H9 (cell line): ENCODE measurements around the gene ST6GALNAC2. TPM values are rescaled to one million over a fixed set of nuclear protein-coding genes. Genes with fewer than 3 reads are reported as not detected.

Experiments
- DNase-seq: peaks from one replicate; pipeline ENCODE4 v3.0.0-alpha.2; 2017
- H2AFZ ChIP-seq: one replicate; pipeline ENCODE4 v1.6.1; 2013; ENCODE audit warnings: mild to moderate bottlenecking, low read length, control low read depth, moderate library complexity
- H2AK5ac ChIP-seq: 2 replicates; pipeline ENCODE4 v1.6.1; 2013; ENCODE audit warnings: low read length, control low read depth, mixed read lengths; ENCODE audit not compliant: insufficient read length
- H2BK120ac ChIP-seq: one replicate; pipeline ENCODE4 v1.6.1; 2013; ENCODE audit warnings: low read depth, mild to moderate bottlenecking, low read length, control low read depth, inconsistent platforms; ENCODE audit not compliant: poor library complexity, severe bottlenecking
- H2BK12ac ChIP-seq: 2 replicates; pipeline ENCODE4 v1.6.1; 2013; ENCODE audit warnings: low read length, control low read depth, mixed read lengths, low read depth; ENCODE audit not compliant: insufficient read length
- H2BK15ac ChIP-seq: 2 replicates; pipeline ENCODE4 v1.6.1; 2013; ENCODE audit warnings: low read depth, low read length, control low read depth
- H2BK20ac ChIP-seq: one replicate; pipeline ENCODE4 v1.6.1; 2013; ENCODE audit warnings: low read depth, mild to moderate bottlenecking, low read length, control low read depth, inconsistent platforms; ENCODE audit not compliant: poor library complexity, severe bottlenecking
- H2BK5ac ChIP-seq: 2 replicates; pipeline ENCODE4 v1.6.1; 2013; ENCODE audit warnings: low read length, control low read depth, mixed read lengths; ENCODE audit not compliant: insufficient read length
- H3K14ac ChIP-seq: 2 replicates; pipeline ENCODE4 v1.6.1; 2013; ENCODE audit warnings: low read length, control low read depth; ENCODE audit not compliant: insufficient read depth
- H3K18ac ChIP-seq: 2 replicates; pipeline ENCODE4 v1.6.1; 2013; ENCODE audit warnings: low read depth, mild to moderate bottlenecking, mixed read lengths, low read length, control low read depth; ENCODE audit not compliant: insufficient read length
- H3K23ac ChIP-seq: 2 replicates; pipeline ENCODE4 v1.6.1; 2013; ENCODE audit warnings: low read length, control low read depth, mixed read lengths, low read depth; ENCODE audit not compliant: insufficient read length
- H3K23me2 ChIP-seq: 2 replicates; pipeline ENCODE4 v1.6.1; 2013; ENCODE audit warnings: low read depth, mild to moderate bottlenecking, mixed read lengths, low read length, control low read depth; ENCODE audit not compliant: insufficient read length, poor library complexity, severe bottlenecking
- H3K27ac ChIP-seq: 2 replicates; pipeline ENCODE4 v1.5.1; 2013; ENCODE audit warnings: low read length, control low read depth, mixed read lengths, low read depth; ENCODE audit not compliant: insufficient read length
- H3K27me3 ChIP-seq: 2 replicates; pipeline ENCODE4 v1.6.1; 2013; ENCODE audit warnings: low read length, control low read depth, inconsistent platforms; ENCODE audit not compliant: insufficient read depth
- H3K4ac ChIP-seq: 2 replicates; pipeline ENCODE4 v1.6.1; 2013; ENCODE audit warnings: low read depth, mild to moderate bottlenecking, control low read depth, inconsistent platforms, low read length, moderate library complexity
- H3K4me1 ChIP-seq: 2 replicates; pipeline ENCODE4 v1.6.1; 2013; ENCODE audit warnings: low read length, control low read depth, inconsistent platforms; ENCODE audit not compliant: insufficient read depth
- H3K4me2 ChIP-seq: 2 replicates; pipeline ENCODE4 v1.6.1; 2013; ENCODE audit warnings: low read length, control low read depth, mixed read lengths; ENCODE audit not compliant: insufficient read length, insufficient read depth
- H3K56ac ChIP-seq: 2 replicates; pipeline ENCODE4 v1.6.1; 2013; ENCODE audit warnings: low read depth, mild to moderate bottlenecking, mixed read lengths, low read length, control low read depth; ENCODE audit not compliant: insufficient read length
- H3K79me1 ChIP-seq: 2 replicates; pipeline ENCODE4 v1.6.1; 2013; ENCODE audit warnings: low read depth, mild to moderate bottlenecking, moderate library complexity, low read length, control low read depth, inconsistent platforms; ENCODE audit not compliant: insufficient read depth, poor library complexity, severe bottlenecking
- H3K79me2 ChIP-seq: 2 replicates; pipeline ENCODE4 v1.6.1; 2013; ENCODE audit warnings: low read length, control low read depth, inconsistent platforms; ENCODE audit not compliant: insufficient read depth
- H3K9ac ChIP-seq: 2 replicates; pipeline ENCODE4 v1.6.1; 2013; ENCODE audit warnings: low read length, control low read depth, mixed read lengths; ENCODE audit not compliant: insufficient read length; ENCODE audit errors: extremely low read depth
- H3K9me3 ChIP-seq: one replicate; pipeline ENCODE4 v1.6.1; 2013; ENCODE audit warnings: low read depth, low read length, inconsistent platforms; ENCODE audit not compliant: control insufficient read depth
- H3T11ph ChIP-seq: one replicate; pipeline ENCODE4 v1.6.1; 2013; ENCODE audit warnings: mild to moderate bottlenecking, low read length, control low read depth, inconsistent platforms
- H4K20me1 ChIP-seq: one replicate; pipeline ENCODE4 v1.6.1; 2013; ENCODE audit not compliant: control insufficient read depth, insufficient read length, insufficient read depth
- H4K5ac ChIP-seq: 2 replicates; pipeline ENCODE4 v1.6.1; 2013; ENCODE audit warnings: low read depth, mild to moderate bottlenecking, mixed read lengths, low read length, control low read depth; ENCODE audit not compliant: insufficient read length
- H4K8ac ChIP-seq: replicated peaks from 2 replicates; pipeline ENCODE4 v1.6.1; 2013; ENCODE audit warnings: low read length, control low read depth, mixed read lengths, low read depth; ENCODE audit not compliant: insufficient read length
- H4K91ac ChIP-seq: 2 replicates; pipeline ENCODE4 v1.6.1; 2013; ENCODE audit warnings: low read depth, mild to moderate bottlenecking, moderate library complexity, mixed read lengths, low read length, control low read depth; ENCODE audit not compliant: insufficient read length
- H3K27ac Mint-ChIP-seq, 3 experiments: 2 replicates in 2 of 3; 3 replicates in 1 of 3; pipeline ENCODE4 v1.8.0; 2020 to 2021; ENCODE audit warnings: mixed read lengths in 3 of 3, mild to moderate bottlenecking in 1 of 3, moderate library complexity in 1 of 3
- H3K27me3 Mint-ChIP-seq: 2 replicates; pipeline ENCODE4 v1.8.0; 2021; ENCODE audit warnings: low read depth, mild to moderate bottlenecking, moderate library complexity, mixed read lengths
- H3K36me3 Mint-ChIP-seq, 3 experiments: 2 replicates in 2 of 3; 3 replicates in 1 of 3; pipeline ENCODE4 v1.8.0; 2020 to 2021; ENCODE audit warnings: low read depth in 3 of 3, mixed read lengths in 3 of 3; ENCODE audit not compliant: insufficient read depth in 1 of 3
- H3K4me1 Mint-ChIP-seq, 2 experiments: 2 replicates each; pipeline ENCODE4 v1.8.0; 2020; ENCODE audit warnings: mixed read lengths in 2 of 2
- H3K4me3 Mint-ChIP-seq, 2 experiments: 2 replicates in 1 of 2; 3 replicates in 1 of 2; pipeline ENCODE4 v1.8.0; 2020 to 2021; ENCODE audit warnings: mild to moderate bottlenecking in 2 of 2, mixed read lengths in 2 of 2, moderate library complexity in 1 of 2
- H3K9me3 Mint-ChIP-seq, 2 experiments: 2 replicates in 1 of 2; 3 replicates in 1 of 2; pipeline ENCODE4 v1.8.0; 2020; ENCODE audit warnings: mild to moderate bottlenecking in 2 of 2, mixed read lengths in 2 of 2, moderate library complexity in 1 of 2
- CTCF ChIP-seq: fragments of 200-600 bp; sonication (generic); conservative IDR thresholded peaks from 3 replicates; pipeline ENCODE4 v1.8.0; 2021; ENCODE audit warnings: antibody characterized with exemption, mild to moderate bottlenecking
- WGBS: extraction: QIAGEN DNeasy Blood & Tissue Kit; methylation state at CpG from one replicate; pipeline ENCODE4 v1.1.7; 2013; ENCODE audit warnings: missing lambda C conversion rate, low lambda C conversion rate, mixed read lengths; ENCODE audit not compliant: insufficient read length; ENCODE audit errors: extremely low coverage; 5-methylcytosine and 5-hydroxymethylcytosine counted together
- total RNA-seq: library from RNA; stranded (reverse); gene quantifications from 2 replicates; pipeline ENCODE4 v1.2.1, GENCODE V29; 2021

ST6GALNAC2 gene
- total RNA-seq, 1 experiment from 2014 or later, result 0.46 TPM

GRCh38 chr17:76532072-76532651 is 53.5 kb downstream of the ST6GALNAC2 start:
- Histone ChIP-seq H2BK20ac (no peak overlapping the region), H3K79me2 (no peaks in the 10 kb centered on the region), H3K18ac (no peak overlapping the region), H4K20me1 (no peaks in the 10 kb centered on the region), H3K4ac (no peak overlapping the region), H3K9me3 (no peaks in the 10 kb centered on the region), H4K91ac (no peak overlapping the region), H2AFZ (no peak overlapping the region), H3K9ac (no peak overlapping the region), H3K27ac (no peak overlapping the region), H3K56ac (no peak overlapping the region), H2BK120ac (no peak overlapping the region), H2AK5ac (no peak overlapping the region), H2BK15ac (no peak overlapping the region), H3T11ph (no peak overlapping the region), H3K4me1 (peaks cover 4% of the 10 kb centered on the region; the same call in 1 of the 2 replicates), H3K79me1 (no peaks in the 10 kb centered on the region), H2BK5ac (no peak overlapping the region), H4K8ac (no peak overlapping the region), H3K27me3 (peaks cover 6% of the 10 kb centered on the region; the same call in 1 of the 2 replicates), H2BK12ac (no peak overlapping the region), H3K23ac (no peak overlapping the region), H4K5ac (no peak overlapping the region), H3K14ac (no peak overlapping the region), H3K23me2 (peaks cover 2% of the 10 kb centered on the region), H3K4me2 (no peak overlapping the region)
- TF ChIP-seq CTCF, result no peak
- Mint-ChIP-seq H3K9me3 (no peaks in the 10 kb centered on the region), H3K4me1 (peaks cover 15 to 34% of the 10 kb centered on the region in 2 experiments), H3K27me3 (peaks cover 45% of the 10 kb centered on the region), H3K27ac (no peak overlapping the region), H3K4me3 (no peak overlapping the region), H3K36me3 (no peaks in the 10 kb centered on the region)
- WGBS, result no CpG with 5 or more reads among the region's 8 CpGs
- no peak for DNase-seq
